Lower lobe of right lung (tissue), 2 donors: Measurements from ENCODE around the gene GTF3C5. TPM values are rescaled to one million over a fixed set of nuclear protein-coding genes. Genes with fewer than 3 reads are reported as not detected.

Experiments used
- ATAC-seq, 2 donors: fragments of 200-7000 bp; cut with Tn5 transposase; one replicate each; pipeline ENCODE4 v1.9.1; 2020 to 2022; ENCODE audit warnings: mild to moderate bottlenecking in 2 of 2, moderate library complexity in 2 of 2
- DNase-seq: peaks from one replicate; pipeline ENCODE4 v3.0.0-alpha.2; 2020
- H3K27ac ChIP-seq: fragments of 200-600 bp; one replicate; pipeline ENCODE4 v1.8.0; 2022
- H3K27me3 ChIP-seq: fragments of 200-600 bp; one replicate; pipeline ENCODE4 v1.8.0; 2022; ENCODE audit warnings: low read depth
- H3K36me3 ChIP-seq: fragments of 200-600 bp; one replicate; pipeline ENCODE4 v1.8.0; 2022; ENCODE audit warnings: mild to moderate bottlenecking
- H3K4me1 ChIP-seq: fragments of 200-600 bp; one replicate; pipeline ENCODE4 v1.8.0; 2022
- H3K4me3 ChIP-seq: fragments of 200-600 bp; one replicate; pipeline ENCODE4 v1.8.0; 2022; ENCODE audit warnings: mild to moderate bottlenecking
- H3K9me3 ChIP-seq: fragments of 200-600 bp; one replicate; pipeline ENCODE4 v1.8.0; 2022
- CTCF ChIP-seq: fragments of 200-600 bp; IDR thresholded peaks from one replicate; pipeline ENCODE4 v1.8.0; 2022; ENCODE audit warnings: antibody characterized with exemption, mild to moderate bottlenecking
- intact Hi-C: fragments of 100-400 bp; cut with DNase I; formaldehyde crosslinking; loops from one replicate; pipeline ENCODE4 v1.11.0; 2022
- total RNA-seq: library from RNA; stranded (reverse); fragmentation: NEBNext Ultra II Directional; extraction: Animal tissue kit (Norgen Biotek cat#: 25700); gene quantifications from one replicate; pipeline ENCODE4 v1.2.1, GENCODE V29; 2021
- donor health status: DM: no; HTN: yes; CAD: no; lungs with severe emphysema.

Gene GTF3C5
- total RNA-seq, 1 donor from 2014 or later, result 44.8 TPM

- ATAC-seq (no peak), DNase-seq (no peak)
- Histone ChIP-seq H3K9me3 (no peaks in the 10 kb centered on the region), H3K36me3 (peaks cover 99% of the 10 kb centered on the region), H3K4me1 (no peaks in the 10 kb centered on the region), H3K27me3 (no peaks in the 10 kb centered on the region), H3K4me3 (no peak overlapping the region), H3K27ac (no peak overlapping the region)
- peak; percentile 18 for TF ChIP-seq CTCF
- intact Hi-C loops, result no loop called here
These were observed 17.8 kb downstream of the GTF3C5 start for GRCh38 chr9:133048595-133048994.

- no peak for TF ChIP-seq CTCF
- no peak overlapping the region for H3K27ac ChIP-seq
- H3K9me3 ChIP-seq, result no peaks in the 10 kb centered on the region
- peaks cover 99% of the 10 kb centered on the region for H3K36me3 ChIP-seq
- H3K4me1 ChIP-seq, result no peaks in the 10 kb centered on the region
- no peak for DNase-seq
- H3K27me3 ChIP-seq, result no peaks in the 10 kb centered on the region
- H3K4me3 ChIP-seq, result no peak overlapping the region
- ATAC-seq, result no peak
- intact Hi-C loops, result no loop called here
These were observed 18.2 kb downstream of the GTF3C5 start for GRCh38 chr9:133049043-133049442.

GRCh38 chr9:133050142-133050541, 19.3 kb downstream of the GTF3C5 start:
- Histone ChIP-seq H3K4me3 (no peak overlapping the region), H3K4me1 (no peaks in the 10 kb centered on the region), H3K27ac (no peak overlapping the region), H3K36me3 (peaks cover 99% of the 10 kb centered on the region), H3K9me3 (no peaks in the 10 kb centered on the region), H3K27me3 (no peaks in the 10 kb centered on the region)
- no peak for DNase-seq
- no peak for ATAC-seq
- TF ChIP-seq CTCF, result no peak
- intact Hi-C loops, result no loop called here

- ATAC-seq, result no peak
These were observed 20.0 kb downstream of the GTF3C5 start for GRCh38 chr9:133050781-133051180.

GRCh38 chr9:133051281-133051900, 20.6 kb downstream of the GTF3C5 start:
- ATAC-seq (no peak), DNase-seq (no peak)
- H3K27me3 ChIP-seq, result no peaks in the 10 kb centered on the region
- no peak for TF ChIP-seq CTCF
- intact Hi-C loops, result no loop called here
- H3K4me3 ChIP-seq, result no peak overlapping the region
- no peaks in the 10 kb centered on the region for H3K4me1 ChIP-seq
- H3K36me3 ChIP-seq, result peaks cover 99% of the 10 kb centered on the region
- H3K27ac ChIP-seq, result no peak overlapping the region
- no peaks in the 10 kb centered on the region for H3K9me3 ChIP-seq

More at GRCh38 chr9:133050781-133051180, 20.0 kb downstream of the GTF3C5 start:
- H3K27ac ChIP-seq, result no peak overlapping the region
- peaks cover 99% of the 10 kb centered on the region for H3K36me3 ChIP-seq
- H3K4me3 ChIP-seq, result no peak overlapping the region
- no peaks in the 10 kb centered on the region for H3K4me1 ChIP-seq
- intact Hi-C loops, result no loop called here
- DNase-seq, result no peak
- H3K9me3 ChIP-seq, result no peaks in the 10 kb centered on the region
- no peak for TF ChIP-seq CTCF
- H3K27me3 ChIP-seq, result no peaks in the 10 kb centered on the region
